HG03097 (cell line): ENCODE results near the gene FSTL4.

Experiments
- ATAC-seq: cut with Tn5 transposase; IDR thresholded peaks from one replicate; pipeline ENCODE4 v1.9.1; 2021; ENCODE audit not compliant: unreplicated experiment, low FRiP score

FSTL4 gene

GRCh38 chr5:133309984-133310621 lies 302.2 kb downstream of the FSTL4 start:
- no peak for ATAC-seq

- ATAC-seq: no peak
Measured at GRCh38 chr5:133309166-133309795, 303.1 kb downstream of the FSTL4 start.

- ATAC-seq: no peak
Measured at GRCh38 chr5:133307275-133307674, 305.1 kb downstream of the FSTL4 start.

GRCh38 chr5:133304707-133305216 lies 307.6 kb downstream of the FSTL4 start:
- ATAC-seq: no peak

GRCh38 chr5:133304178-133304577 lies 308.2 kb downstream of the FSTL4 start:
- ATAC-seq: no peak

- no peak for ATAC-seq
Measured at GRCh38 chr5:133303298-133303697, 309.0 kb downstream of the FSTL4 start.

GRCh38 chr5:133299728-133300127 lies 312.6 kb downstream of the FSTL4 start:
- ATAC-seq: no peak

- ATAC-seq: no peak
Measured at GRCh38 chr5:133299021-133299420, 313.3 kb downstream of the FSTL4 start.

GRCh38 chr5:133298447-133298846 lies 313.9 kb downstream of the FSTL4 start:
- no peak for ATAC-seq

- ATAC-seq: no peak
Measured at GRCh38 chr5:133297293-133297692, 315.0 kb downstream of the FSTL4 start.

GRCh38 chr5:133296624-133297023 lies 315.7 kb downstream of the FSTL4 start:
- no peak for ATAC-seq

GRCh38 chr5:133295520-133295919 lies 316.8 kb downstream of the FSTL4 start:
- ATAC-seq: no peak

- no peak for ATAC-seq
Measured at GRCh38 chr5:133294380-133294779, 318.0 kb downstream of the FSTL4 start.

GRCh38 chr5:133293960-133294359 lies 318.4 kb downstream of the FSTL4 start:
- no peak for ATAC-seq

GRCh38 chr5:133292300-133292699 lies 320.0 kb downstream of the FSTL4 start:
- no peak for ATAC-seq

- no peak for ATAC-seq
Measured at GRCh38 chr5:133291524-133291923, 320.8 kb downstream of the FSTL4 start.

GRCh38 chr5:133290669-133291240 lies 321.6 kb downstream of the FSTL4 start:
- ATAC-seq: no peak

- ATAC-seq: no peak
Measured at GRCh38 chr5:133289686-133290367, 322.5 kb downstream of the FSTL4 start.

- no peak for ATAC-seq
Measured at GRCh38 chr5:133287500-133287899, 324.8 kb downstream of the FSTL4 start.

- no peak for ATAC-seq
Measured at GRCh38 chr5:133286483-133286882, 325.9 kb downstream of the FSTL4 start.

- ATAC-seq: no peak
Measured at GRCh38 chr5:133285583-133286021, 326.7 kb downstream of the FSTL4 start.
